GM12891 (cell line): ENCODE data around the gene LRPPRC.

Experiments used
- PAX5 ChIP-seq: IDR thresholded peaks from 2 replicates; pipeline ENCODE4 v1.6.1; 2011; ENCODE audit warnings: low read length, moderate library complexity, mild to moderate bottlenecking; ENCODE audit not compliant: insufficient read depth, severe bottlenecking
- POLR2A ChIP-seq: IDR thresholded peaks from 2 replicates; pipeline ENCODE4 v1.6.1; 2011; ENCODE audit warnings: low read depth, low read length, control low read depth
- POLR2AphosphoS5 ChIP-seq: IDR thresholded peaks from 2 replicates; pipeline ENCODE4 v1.6.1; 2011; ENCODE audit warnings: low read depth, low read length, control low read depth
- TAF1 ChIP-seq: IDR thresholded peaks from 2 replicates; pipeline ENCODE4 v1.6.1; 2011; ENCODE audit warnings: low read depth, low read length, control low read depth

DNA sequence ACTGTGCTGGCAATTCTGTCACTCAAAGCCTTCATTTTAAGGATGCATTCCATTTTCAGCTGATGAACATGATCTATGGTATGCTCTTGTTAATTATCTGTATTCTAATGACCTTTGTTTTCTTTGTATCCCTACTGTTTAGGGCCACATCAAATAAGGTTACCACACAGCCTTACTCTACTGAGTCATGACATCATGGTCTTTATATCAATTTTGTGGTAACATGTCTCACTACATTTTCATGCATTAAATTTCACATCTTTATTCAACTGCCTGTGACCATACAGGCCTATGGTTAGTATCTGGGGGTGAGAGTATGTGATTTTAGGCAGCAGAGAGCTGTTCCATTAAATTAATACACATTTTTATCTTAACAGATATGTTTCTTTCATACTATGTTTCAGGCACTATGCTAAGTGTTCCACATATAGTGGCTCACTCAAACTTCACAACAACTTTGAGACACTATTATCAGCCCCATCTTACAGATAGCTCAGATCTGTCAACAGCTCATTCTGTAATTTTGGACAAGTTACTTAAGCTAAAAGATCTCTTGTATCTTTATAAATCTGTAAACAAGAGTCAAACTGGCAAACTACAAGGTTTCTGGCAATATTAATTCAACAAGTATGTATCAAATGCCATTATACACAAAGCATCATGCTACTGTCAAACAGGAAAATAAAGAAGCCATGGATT lies 18.0 kb downstream of the LRPPRC start:
- TF ChIP-seq TAF1: no peak
- no peak for TF ChIP-seq POLR2A
- no peak for TF ChIP-seq POLR2AphosphoS5
- TF ChIP-seq PAX5: no peak
